Stomach (tissue), 4 donors: Measurements from ENCODE around the gene OSBPL9.

ENCODE experiments used
- EP300 ChIP-seq: sonication (generic); formaldehyde crosslinking; IDR thresholded peaks from one replicate; pipeline ENCODE4 v1.6.1; 2017; ENCODE audit warnings: antibody characterized with exemption
- POLR2A ChIP-seq, 4 donors: fragments of 450-650 bp; IDR thresholded peaks; one replicate each; pipeline ENCODE4 v1.6.1; 2016; ENCODE audit warnings: antibody characterized with exemption in 4 of 4, control low read depth in 2 of 4, mild to moderate bottlenecking in 1 of 4, moderate library complexity in 1 of 4
- POLR2AphosphoS5 ChIP-seq, 3 donors: sonication (generic); formaldehyde crosslinking; IDR thresholded peaks; one replicate each; pipeline ENCODE4 v1.6.1; 2016; ENCODE audit warnings: antibody characterized with exemption in 3 of 3
- TF ChIP-seq, protein P1 (sequence below), 7 experiments: fragments of 450-650 bp in 4 of 7; fragments of 200-600 bp in 3 of 7; sonication (generic) in 3 of 7; IDR thresholded peaks; one replicate each; pipeline ENCODE4 v1.5.1; 2016 to 2019; ENCODE audit warnings: antibody characterized with exemption in 7 of 7, control low read depth in 2 of 7, mild to moderate bottlenecking in 1 of 7

- TF ChIP-seq POLR2A (IDR thresholded peaks at IDR 0.05) (no peak), EP300 (no peak), POLR2AphosphoS5 (IDR thresholded peaks at IDR 0.05) (no peak)
- TF ChIP-seq, protein P1, sequence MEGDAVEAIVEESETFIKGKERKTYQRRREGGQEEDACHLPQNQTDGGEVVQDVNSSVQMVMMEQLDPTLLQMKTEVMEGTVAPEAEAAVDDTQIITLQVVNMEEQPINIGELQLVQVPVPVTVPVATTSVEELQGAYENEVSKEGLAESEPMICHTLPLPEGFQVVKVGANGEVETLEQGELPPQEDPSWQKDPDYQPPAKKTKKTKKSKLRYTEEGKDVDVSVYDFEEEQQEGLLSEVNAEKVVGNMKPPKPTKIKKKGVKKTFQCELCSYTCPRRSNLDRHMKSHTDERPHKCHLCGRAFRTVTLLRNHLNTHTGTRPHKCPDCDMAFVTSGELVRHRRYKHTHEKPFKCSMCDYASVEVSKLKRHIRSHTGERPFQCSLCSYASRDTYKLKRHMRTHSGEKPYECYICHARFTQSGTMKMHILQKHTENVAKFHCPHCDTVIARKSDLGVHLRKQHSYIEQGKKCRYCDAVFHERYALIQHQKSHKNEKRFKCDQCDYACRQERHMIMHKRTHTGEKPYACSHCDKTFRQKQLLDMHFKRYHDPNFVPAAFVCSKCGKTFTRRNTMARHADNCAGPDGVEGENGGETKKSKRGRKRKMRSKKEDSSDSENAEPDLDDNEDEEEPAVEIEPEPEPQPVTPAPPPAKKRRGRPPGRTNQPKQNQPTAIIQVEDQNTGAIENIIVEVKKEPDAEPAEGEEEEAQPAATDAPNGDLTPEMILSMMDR (IDR thresholded peaks at IDR 0.05) = no peak
These were observed 197.6 kb downstream of the OSBPL9 start for GRCh38 chr1:51814513-51814912.
